ENCODE measurements around the gene TSPAN13.
A peak's percentile ranks its signal among the peaks of the same experiment; 100 is the strongest.

The TSPAN13 gene

GRCh38 chr7:16741676-16742075 is 11.9 kb upstream of the TSPAN13 start:
- FAIRE-seq, result no peak

- FAIRE-seq, result no peak
Measured at GRCh38 chr7:16742547-16742946, 11.0 kb upstream of the TSPAN13 start.

- FAIRE-seq, result no peak
Measured at GRCh38 chr7:16743236-16743635, 10.3 kb upstream of the TSPAN13 start.

GRCh38 chr7:16744518-16745250 is 8.9 kb upstream of the TSPAN13 start:
- FAIRE-seq, result no peak

GRCh38 chr7:16745645-16746044 is 7.9 kb upstream of the TSPAN13 start:
- no peak for FAIRE-seq

GRCh38 chr7:16747102-16747501 is 6.5 kb upstream of the TSPAN13 start:
- FAIRE-seq, result no peak

- no peak for FAIRE-seq
Measured at GRCh38 chr7:16753932-16754855, 639 bp downstream of the TSPAN13 start.

GRCh38 chr7:16754856-16755317 is 1.3 kb downstream of the TSPAN13 start:
- FAIRE-seq, result no peak

GRCh38 chr7:16755397-16755796 is 1.8 kb downstream of the TSPAN13 start:
- FAIRE-seq, result no peak

- FAIRE-seq, result no peak
Measured at GRCh38 chr7:16758036-16758435, 4.5 kb downstream of the TSPAN13 start.

- peak; percentile 31 for FAIRE-seq
Measured at GRCh38 chr7:16758631-16759611, 5.4 kb downstream of the TSPAN13 start.

GRCh38 chr7:16759840-16760239 is 6.3 kb downstream of the TSPAN13 start:
- no peak for FAIRE-seq

- FAIRE-seq, result no peak
Measured at GRCh38 chr7:16762177-16762576, 8.6 kb downstream of the TSPAN13 start.

- FAIRE-seq, result no peak
Measured at GRCh38 chr7:16764942-16765341, 11.4 kb downstream of the TSPAN13 start.

GRCh38 chr7:16765436-16765859 is 11.9 kb downstream of the TSPAN13 start:
- no peak for FAIRE-seq

- FAIRE-seq, result peak; percentile 24
Measured at GRCh38 chr7:16769994-16770393, 16.4 kb downstream of the TSPAN13 start.

- FAIRE-seq, result no peak
Measured at GRCh38 chr7:16770657-16771329, 17.2 kb downstream of the TSPAN13 start.

- FAIRE-seq, result no peak
Measured at GRCh38 chr7:16773326-16773725, 19.8 kb downstream of the TSPAN13 start.

- no peak for FAIRE-seq
Measured at GRCh38 chr7:16773884-16774283, 20.3 kb downstream of the TSPAN13 start.

GRCh38 chr7:16774294-16774693 is 20.7 kb downstream of the TSPAN13 start:
- no peak for FAIRE-seq

GRCh38 chr7:16774986-16775385 is 21.4 kb downstream of the TSPAN13 start:
- no peak for FAIRE-seq

GRCh38 chr7:16776053-16776452 is 22.5 kb downstream of the TSPAN13 start:
- no peak for FAIRE-seq
